OCI-LY3 (cell line): ENCODE results near the gene LMCD1.

ENCODE experiments used
- H2AFZ ChIP-seq: fragments of 200-600, 300-600 bp; shearing (Covaris generic); 2 replicates; pipeline ENCODE4 v1.6.0; 2014; ENCODE audit warnings: antibody characterized with exemption, low read depth, low read length
- H3K27ac ChIP-seq: fragments of 200-600, 300-600 bp; sonication (generic); 2 replicates; pipeline ENCODE4 v1.5.1; 2014; ENCODE audit warnings: mild to moderate bottlenecking, low read length, moderate library complexity, mixed read lengths
- H3K27me3 ChIP-seq: fragments of 200-600, 300-600 bp; sonication (generic); 2 replicates; pipeline ENCODE4 v1.6.1; 2014; ENCODE audit warnings: low read depth, low read length, mixed read lengths
- H3K36me3 ChIP-seq: fragments of 200-600, 300-600 bp; sonication (generic); replicated peaks from 2 replicates; pipeline ENCODE3; 2014; ENCODE audit warnings: low read depth, low read length, mixed read lengths
- H3K4me1 ChIP-seq: fragments of 300-600, 200-600 bp; sonication (generic); 2 replicates; pipeline ENCODE4 v1.6.1; 2014; ENCODE audit warnings: low read length, mixed read lengths
- H3K4me2 ChIP-seq: fragments of 200-600, 300-600 bp; sonication (generic); 2 replicates; pipeline ENCODE4 v1.6.1; 2014; ENCODE audit warnings: low read length, mixed read lengths
- H3K4me3 ChIP-seq: fragments of 300-600, 200-600 bp; sonication (generic); 2 replicates; pipeline ENCODE4 v1.5.1; 2014; ENCODE audit warnings: antibody characterized with exemption, mild to moderate bottlenecking, low read length, moderate library complexity
- H3K79me2 ChIP-seq: fragments of 300-600, 200-600 bp; shearing (Covaris generic); 2 replicates; pipeline ENCODE4 v1.6.1; 2014; ENCODE audit warnings: mild to moderate bottlenecking, low read length, mixed read lengths
- H3K9ac ChIP-seq: fragments of 300-600, 200-600 bp; shearing (Covaris generic); 2 replicates; pipeline ENCODE4 v1.6.0; 2014; ENCODE audit warnings: mild to moderate bottlenecking, low read length, moderate library complexity
- H3K9me3 ChIP-seq: fragments of 200-600, 300-600 bp; shearing (Covaris generic); 2 replicates; pipeline ENCODE4 v1.6.1; 2014; ENCODE audit warnings: low read length, mixed read lengths; ENCODE audit not compliant: insufficient read depth
- H4K20me1 ChIP-seq: fragments of 200-600, 300-600 bp; sonication (generic); 2 replicates; pipeline ENCODE4 v1.6.1; 2016; ENCODE audit warnings: low read length, mixed read lengths; ENCODE audit not compliant: insufficient read depth
- CTCF ChIP-seq: fragments of 200-600, 300-600 bp; sonication (generic); IDR thresholded peaks from 2 replicates; pipeline ENCODE4 v1.5.1; 2014; ENCODE audit warnings: antibody characterized with exemption, low read length, low read depth
- EZH2phosphoT487 ChIP-seq: fragments of 200-600 bp; shearing (Covaris generic); IDR thresholded peaks from 2 replicates; pipeline ENCODE4 v1.6.1; 2018; ENCODE audit warnings: antibody characterized with exemption, mixed run types, low read depth

The LMCD1 gene

GRCh38 chr3:8595252-8595651 lies 93.6 kb downstream of the LMCD1 start:
- Histone ChIP-seq H3K79me2 (no peaks in the 10 kb centered on the region), H4K20me1 (no peaks in the 10 kb centered on the region), H3K27me3 (no peaks in the 10 kb centered on the region), H3K27ac (no peak overlapping the region), H3K4me3 (no peak overlapping the region), H3K9me3 (no peaks in the 10 kb centered on the region), H3K4me2 (no peak overlapping the region), H3K36me3 (no peaks in the 10 kb centered on the region), H3K4me1 (no peaks in the 10 kb centered on the region), H3K9ac (no peak overlapping the region), H2AFZ (no peak overlapping the region)
- TF ChIP-seq EZH2phosphoT487 (no peak), CTCF (no peak)

GRCh38 chr3:8595695-8596115 lies 94.1 kb downstream of the LMCD1 start:
- Histone ChIP-seq H3K27ac (no peak overlapping the region), H2AFZ (no peak overlapping the region), H3K9me3 (no peaks in the 10 kb centered on the region), H3K4me2 (no peak overlapping the region), H3K79me2 (no peaks in the 10 kb centered on the region), H3K4me1 (no peaks in the 10 kb centered on the region), H3K4me3 (no peak overlapping the region), H3K27me3 (no peaks in the 10 kb centered on the region), H3K36me3 (no peaks in the 10 kb centered on the region), H3K9ac (no peak overlapping the region), H4K20me1 (no peaks in the 10 kb centered on the region)
- no peak for TF ChIP-seq CTCF
- no peak for TF ChIP-seq EZH2phosphoT487

GRCh38 chr3:8596321-8597218 lies 94.9 kb downstream of the LMCD1 start:
- Histone ChIP-seq H3K4me2 (no peak overlapping the region), H4K20me1 (no peaks in the 10 kb centered on the region), H3K4me3 (no peak overlapping the region), H3K9me3 (no peaks in the 10 kb centered on the region), H2AFZ (no peak overlapping the region), H3K4me1 (no peaks in the 10 kb centered on the region), H3K27ac (no peak overlapping the region), H3K79me2 (no peaks in the 10 kb centered on the region), H3K36me3 (no peaks in the 10 kb centered on the region), H3K27me3 (no peaks in the 10 kb centered on the region), H3K9ac (no peak overlapping the region)
- TF ChIP-seq EZH2phosphoT487 (no peak), CTCF (no peak)

GRCh38 chr3:8597219-8597853 lies 95.7 kb downstream of the LMCD1 start:
- Histone ChIP-seq H3K4me2 (no peak overlapping the region), H3K27ac (no peak overlapping the region), H3K9ac (no peak overlapping the region), H3K27me3 (no peaks in the 10 kb centered on the region), H3K79me2 (no peaks in the 10 kb centered on the region), H3K9me3 (no peaks in the 10 kb centered on the region), H3K4me1 (no peaks in the 10 kb centered on the region), H2AFZ (no peak overlapping the region), H3K4me3 (no peak overlapping the region), H4K20me1 (no peaks in the 10 kb centered on the region), H3K36me3 (no peaks in the 10 kb centered on the region)
- TF ChIP-seq CTCF, result no peak
- no peak for TF ChIP-seq EZH2phosphoT487
